Measurements from ENCODE around the gene SLC35B4.
"Not testable (repeated sequence)": the region's sequence is repeated elsewhere in the genome, so short reads cannot be mapped to it uniquely, and the experiment has no call there.

The SLC35B4 gene

GRCh38 chr7:134332892-134333291, 16.2 kb upstream of the SLC35B4 start:
- no peak for DNase-seq

GRCh38 chr7:134331393-134331792, 14.7 kb upstream of the SLC35B4 start:
- no peak for DNase-seq

GRCh38 chr7:134330974-134331373, 14.2 kb upstream of the SLC35B4 start:
- no peak for DNase-seq

- DNase-seq: no peak
Measured at GRCh38 chr7:134329614-134330346, 13.1 kb upstream of the SLC35B4 start.

GRCh38 chr7:134328900-134329299, 12.2 kb upstream of the SLC35B4 start:
- DNase-seq: no peak

GRCh38 chr7:134327896-134328295, 11.2 kb upstream of the SLC35B4 start:
- peak in 23 of 56 donors; percentile 1 to 58 (median 7) for DNase-seq

- DNase-seq: no peak
Measured at GRCh38 chr7:134324107-134324506, 7.4 kb upstream of the SLC35B4 start.

- no peak for DNase-seq
Measured at GRCh38 chr7:134320201-134320600, 3.5 kb upstream of the SLC35B4 start.

- DNase-seq: no peak
Measured at GRCh38 chr7:134318443-134318842, 1.7 kb upstream of the SLC35B4 start.

- no peak for DNase-seq
Measured at GRCh38 chr7:134317434-134317833, 704 bp upstream of the SLC35B4 start.

- peak in 7 of 56 donors; percentile 31 to 65 (median 51) for DNase-seq
Measured at GRCh38 chr7:134315679-134316538, 821 bp downstream of the SLC35B4 start.

- no peak for DNase-seq
Measured at GRCh38 chr7:134313543-134313942, 3.2 kb downstream of the SLC35B4 start.

GRCh38 chr7:134312717-134313116, 4.0 kb downstream of the SLC35B4 start:
- no peak for DNase-seq

- DNase-seq: no peak
Measured at GRCh38 chr7:134311807-134312206, 4.9 kb downstream of the SLC35B4 start.

GRCh38 chr7:134308548-134308947, 8.2 kb downstream of the SLC35B4 start:
- DNase-seq: no peak

- no peak for DNase-seq
Measured at GRCh38 chr7:134307320-134307719, 9.4 kb downstream of the SLC35B4 start.

- no peak for DNase-seq
Measured at GRCh38 chr7:134302120-134302519, 14.6 kb downstream of the SLC35B4 start.

- no peak for DNase-seq
Measured at GRCh38 chr7:134301592-134301991, 15.1 kb downstream of the SLC35B4 start.

GRCh38 chr7:134300988-134301387, 15.7 kb downstream of the SLC35B4 start:
- no peak for DNase-seq

GRCh38 chr7:134298902-134299683, 17.6 kb downstream of the SLC35B4 start:
- peak in 53 of 56 donors; percentile 10 to 87 (median 58) for DNase-seq

- no peak for DNase-seq
Measured at GRCh38 chr7:134297489-134297888, 19.2 kb downstream of the SLC35B4 start.

GRCh38 chr7:134295982-134296381, 20.7 kb downstream of the SLC35B4 start:
- DNase-seq: not testable (repeated sequence)

Data from amygdala (tissue), 56 donors.